ENCODE results near the gene NRROS. TPM values are rescaled to one million over a fixed set of nuclear protein-coding genes. Genes with fewer than 3 reads are reported as not detected.

The NRROS gene
- total and polyA plus RNA-seq, 7 donors = 0.83 to 3.0 (median 1.9) TPM

DNA sequence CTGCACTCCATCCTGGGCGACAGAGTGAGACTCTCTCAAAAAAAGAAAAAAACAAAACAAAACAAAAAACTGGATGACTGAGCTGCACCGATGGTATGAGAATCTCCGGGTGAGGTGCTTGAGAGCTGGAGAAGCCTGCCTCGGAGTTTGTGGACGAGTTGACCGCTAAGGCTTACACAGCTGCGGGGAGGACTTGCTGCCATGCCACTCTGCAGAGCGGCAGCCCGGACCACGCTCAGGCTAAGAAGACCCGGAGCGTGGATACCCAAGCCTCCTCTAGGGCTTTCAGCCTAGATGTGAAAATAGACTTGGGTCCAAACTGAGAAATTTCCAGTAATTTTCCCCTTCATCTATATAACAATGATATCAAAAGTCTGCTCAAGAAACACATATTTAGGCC lies 16.0 kb downstream of the NRROS start:
- intact Hi-C loops (cut with DNase I) = no loop called here
- no peak overlapping the region for H3K4me3 ChIP-seq
- DNase-seq (no peak), ATAC-seq (no peak)
- H3K9me3 ChIP-seq = no peaks in the 10 kb centered on the region
- H3K27me3 ChIP-seq (ENCODE audit: insufficient read depth in 3 of 3, low read length in 2 of 3) = no peaks in the 10 kb centered on the region
- peaks cover 0 to 18% of the 10 kb centered on the region in 2 donors for H3K36me3 ChIP-seq (ENCODE audit: insufficient read depth in 1 of 2, low read depth in 1 of 2)
- TF ChIP-seq, protein P1, sequence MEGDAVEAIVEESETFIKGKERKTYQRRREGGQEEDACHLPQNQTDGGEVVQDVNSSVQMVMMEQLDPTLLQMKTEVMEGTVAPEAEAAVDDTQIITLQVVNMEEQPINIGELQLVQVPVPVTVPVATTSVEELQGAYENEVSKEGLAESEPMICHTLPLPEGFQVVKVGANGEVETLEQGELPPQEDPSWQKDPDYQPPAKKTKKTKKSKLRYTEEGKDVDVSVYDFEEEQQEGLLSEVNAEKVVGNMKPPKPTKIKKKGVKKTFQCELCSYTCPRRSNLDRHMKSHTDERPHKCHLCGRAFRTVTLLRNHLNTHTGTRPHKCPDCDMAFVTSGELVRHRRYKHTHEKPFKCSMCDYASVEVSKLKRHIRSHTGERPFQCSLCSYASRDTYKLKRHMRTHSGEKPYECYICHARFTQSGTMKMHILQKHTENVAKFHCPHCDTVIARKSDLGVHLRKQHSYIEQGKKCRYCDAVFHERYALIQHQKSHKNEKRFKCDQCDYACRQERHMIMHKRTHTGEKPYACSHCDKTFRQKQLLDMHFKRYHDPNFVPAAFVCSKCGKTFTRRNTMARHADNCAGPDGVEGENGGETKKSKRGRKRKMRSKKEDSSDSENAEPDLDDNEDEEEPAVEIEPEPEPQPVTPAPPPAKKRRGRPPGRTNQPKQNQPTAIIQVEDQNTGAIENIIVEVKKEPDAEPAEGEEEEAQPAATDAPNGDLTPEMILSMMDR (IDR thresholded peaks at IDR 0.05) = no peak
- 90 to 92% (median 90%) methylated on average over 12 of the region's 12 CpGs for WGBS, 3 donors
- no peaks in the 10 kb centered on the region for H3K4me1 ChIP-seq
- H3K27ac ChIP-seq = no peak overlapping the region

DNA sequence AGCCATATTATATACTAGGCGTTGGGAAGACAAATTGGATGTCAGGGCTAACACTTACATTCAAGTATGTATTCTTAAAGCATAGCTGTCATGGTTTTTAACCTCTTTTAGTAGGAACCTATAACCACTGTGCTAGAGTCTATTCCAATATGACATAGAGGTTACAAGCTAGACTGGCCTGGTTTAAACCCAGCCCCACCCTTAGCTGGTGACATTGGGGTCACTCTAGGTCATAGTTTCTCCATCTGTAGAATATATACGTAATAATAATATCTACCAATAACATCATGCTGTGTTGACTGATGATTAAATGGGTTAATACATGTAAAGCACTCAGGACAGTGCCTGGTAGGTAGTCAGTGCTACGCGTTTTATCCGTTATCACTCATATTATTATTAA lies 16.7 kb downstream of the NRROS start:
- Histone ChIP-seq H3K36me3 (ENCODE audit: insufficient read depth in 1 of 2, low read depth in 1 of 2) (peaks cover 0 to 18% of the 10 kb centered on the region in 2 donors), H3K27ac (no peak overlapping the region), H3K4me3 (no peak overlapping the region), H3K9me3 (no peaks in the 10 kb centered on the region), H3K4me1 (no peaks in the 10 kb centered on the region), H3K27me3 (ENCODE audit: insufficient read depth in 3 of 3, low read length in 2 of 3) (no peaks in the 10 kb centered on the region)
- intact Hi-C loops (cut with DNase I) = no loop called here
- WGBS, 3 donors = 91 to 95% (median 95%) methylated on average over 5 of the region's 5 CpGs
- no peak for DNase-seq
- ATAC-seq = no peak
- TF ChIP-seq, protein P1 (IDR thresholded peaks at IDR 0.05) = no peak

DNA sequence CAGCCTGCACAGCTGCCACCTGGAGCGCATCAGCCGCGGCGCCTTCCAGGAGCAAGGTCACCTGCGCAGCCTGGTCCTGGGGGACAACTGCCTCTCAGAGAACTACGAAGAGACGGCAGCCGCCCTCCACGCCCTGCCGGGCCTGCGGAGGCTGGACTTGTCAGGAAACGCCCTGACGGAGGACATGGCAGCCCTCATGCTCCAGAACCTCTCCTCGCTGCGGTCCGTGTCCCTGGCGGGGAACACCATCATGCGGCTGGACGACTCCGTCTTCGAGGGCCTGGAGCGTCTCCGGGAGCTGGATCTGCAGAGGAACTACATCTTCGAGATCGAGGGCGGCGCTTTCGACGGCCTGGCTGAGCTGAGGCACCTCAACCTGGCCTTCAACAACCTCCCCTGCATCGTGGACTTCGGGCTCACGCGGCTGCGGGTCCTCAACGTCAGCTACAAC lies 20.4 kb downstream of the NRROS start:
- 94 to 96% (median 96%) methylated on average over 35 of the region's 35 CpGs for WGBS, 3 donors

DNA sequence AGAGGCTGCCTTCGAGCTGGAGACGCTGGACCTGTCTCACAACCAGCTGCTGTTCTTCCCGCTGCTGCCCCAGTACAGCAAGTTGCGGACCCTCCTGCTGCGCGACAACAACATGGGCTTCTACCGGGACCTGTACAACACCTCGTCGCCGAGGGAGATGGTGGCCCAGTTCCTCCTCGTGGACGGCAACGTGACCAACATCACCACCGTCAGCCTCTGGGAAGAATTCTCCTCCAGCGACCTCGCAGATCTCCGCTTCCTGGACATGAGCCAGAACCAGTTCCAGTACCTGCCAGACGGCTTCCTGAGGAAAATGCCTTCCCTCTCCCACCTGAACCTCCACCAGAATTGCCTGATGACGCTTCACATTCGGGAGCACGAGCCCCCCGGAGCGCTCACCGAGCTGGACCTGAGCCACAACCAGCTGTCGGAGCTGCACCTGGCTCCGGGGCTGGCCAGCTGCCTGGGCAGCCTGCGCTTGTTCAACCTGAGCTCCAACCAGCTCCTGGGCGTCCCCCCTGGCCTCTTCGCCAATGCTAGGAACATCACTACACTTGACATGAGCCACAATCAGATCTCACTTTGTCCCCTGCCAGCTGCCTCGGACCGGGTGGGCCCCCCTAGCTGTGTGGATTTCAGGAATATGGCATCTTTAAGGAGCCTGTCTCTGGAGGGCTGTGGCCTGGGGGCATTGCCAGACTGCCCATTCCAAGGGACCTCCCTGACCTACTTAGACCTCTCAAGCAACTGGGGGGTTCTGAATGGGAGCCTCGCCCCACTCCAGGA lies 21.1 kb downstream of the NRROS start:
- no peaks in the 10 kb centered on the region for H3K9me3 ChIP-seq
- peaks cover 0 to 8% of the 10 kb centered on the region in 2 donors for H3K36me3 ChIP-seq (ENCODE audit: insufficient read depth in 1 of 2, low read depth in 1 of 2)
- H3K27me3 ChIP-seq (ENCODE audit: insufficient read depth in 3 of 3, low read length in 2 of 3) = no peaks in the 10 kb centered on the region
- 72 to 73% (median 72%) methylated on average over 32 of the region's 32 CpGs for WGBS, 3 donors
- TF ChIP-seq, protein P1 (IDR thresholded peaks at IDR 0.05) = no peak
- no peak overlapping the region for H3K4me3 ChIP-seq
- no peak for DNase-seq
- no peak overlapping the region for H3K27ac ChIP-seq
- no peak for ATAC-seq
- no peaks in the 10 kb centered on the region for H3K4me1 ChIP-seq
- intact Hi-C loops (cut with DNase I) = no loop called here

More for the DNA sequence above, 20.4 kb downstream of the NRROS start:
- Histone ChIP-seq H3K36me3 (ENCODE audit: insufficient read depth in 1 of 2, low read depth in 1 of 2) (peaks cover 0 to 13% of the 10 kb centered on the region in 2 donors), H3K27ac (no peak overlapping the region), H3K4me3 (no peak overlapping the region), H3K4me1 (no peaks in the 10 kb centered on the region), H3K9me3 (no peaks in the 10 kb centered on the region), H3K27me3 (ENCODE audit: insufficient read depth in 3 of 3, low read length in 2 of 3) (no peaks in the 10 kb centered on the region)
- ATAC-seq (no peak), DNase-seq (no peak)
- TF ChIP-seq, protein P1 (IDR thresholded peaks at IDR 0.05) = no peak
- intact Hi-C loops (cut with DNase I) = no loop called here
